HG02970 (cell line): ENCODE measurements around the gene SLC30A4.

Source experiments
- ATAC-seq: cut with Tn5 transposase; IDR thresholded peaks from one replicate; pipeline ENCODE4 v1.9.1; 2021; ENCODE audit warnings: mild to moderate bottlenecking, moderate library complexity, moderate number of reproducible peaks; ENCODE audit not compliant: unreplicated experiment, low FRiP score

Gene SLC30A4

DNA sequence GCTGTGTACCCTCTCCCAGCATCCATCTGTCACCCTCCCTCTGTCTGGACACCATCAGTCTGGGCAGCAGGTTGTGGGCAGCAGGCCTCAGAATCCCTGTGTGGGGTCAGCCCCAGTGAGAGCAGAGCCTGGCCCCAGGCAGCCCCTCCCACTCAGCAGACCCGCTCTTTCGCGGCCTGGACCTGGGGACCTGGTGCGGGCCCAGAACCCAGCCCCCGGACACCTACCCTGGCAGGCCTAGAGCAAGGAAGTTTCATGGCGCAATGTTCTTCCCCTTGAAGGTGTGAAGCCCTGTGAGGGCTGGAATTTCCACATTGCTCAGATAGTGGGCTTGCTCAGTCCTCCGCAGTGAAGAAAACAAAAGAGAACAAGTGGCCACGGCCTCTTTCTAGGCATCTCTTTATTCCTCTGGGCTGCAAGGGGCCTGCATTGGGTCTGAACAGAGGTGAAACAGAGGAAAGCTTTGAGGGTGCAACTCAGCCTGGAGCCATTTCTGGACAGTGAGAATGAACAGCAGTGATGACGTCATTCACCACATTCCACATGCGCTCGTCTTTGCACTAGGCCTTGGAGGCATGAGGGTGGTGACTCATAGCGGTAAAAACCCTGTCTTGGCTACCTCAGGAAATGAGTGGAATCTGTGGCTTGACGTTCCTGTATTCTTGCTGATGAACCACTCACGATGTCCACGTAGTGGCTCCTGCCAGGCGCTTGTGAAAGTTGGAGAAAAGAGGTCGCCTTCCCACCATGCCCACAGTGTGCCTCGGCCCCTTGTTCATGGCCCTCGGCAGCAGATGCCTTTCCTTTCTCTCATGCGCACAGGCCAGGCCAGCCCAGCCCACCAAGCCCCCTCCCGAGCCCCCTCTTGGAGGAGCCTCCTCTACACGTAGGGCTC, 66.1 kb downstream of the SLC30A4 start:
- ATAC-seq = no peak

DNA sequence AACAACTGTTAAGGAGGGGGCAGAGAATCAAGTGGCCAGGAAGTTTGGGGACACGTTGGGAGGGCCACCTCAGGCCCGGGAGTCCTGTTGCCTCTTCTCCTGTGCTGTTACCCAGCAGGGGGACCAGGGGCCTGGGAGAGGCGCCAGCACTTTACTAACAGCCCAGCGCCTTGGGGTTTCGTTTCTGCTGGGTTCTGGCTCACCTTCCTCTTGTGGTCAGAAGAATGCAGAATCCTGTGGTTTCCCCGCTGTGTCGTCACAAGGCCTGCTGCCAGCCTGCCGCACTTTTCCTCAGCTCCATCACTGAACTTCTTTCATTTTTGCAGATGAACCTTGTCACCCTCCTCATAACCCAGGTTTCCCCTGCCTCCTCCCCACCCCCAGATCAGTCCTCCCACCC, 67.7 kb downstream of the SLC30A4 start:
- ATAC-seq = peak; percentile 37

DNA sequence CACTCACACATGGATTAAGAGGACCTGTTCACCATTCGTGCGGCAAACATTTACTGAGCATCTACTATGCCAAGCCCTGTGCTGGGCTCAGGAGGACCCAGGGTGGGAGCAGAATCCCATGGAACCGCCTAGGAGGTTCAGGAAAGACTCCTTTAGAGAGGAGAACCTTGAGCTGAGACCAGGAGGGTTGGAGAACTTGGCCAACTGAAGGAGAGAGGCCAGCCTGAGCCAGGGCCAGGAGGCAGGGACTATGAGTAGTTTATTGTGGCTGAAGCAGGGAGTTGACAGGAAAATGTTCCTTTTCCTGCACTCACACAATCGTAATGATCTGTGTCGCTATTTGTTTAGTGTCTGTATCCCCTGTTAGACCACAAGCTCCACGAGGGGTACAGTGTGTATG, 71.3 kb downstream of the SLC30A4 start:
- ATAC-seq = no peak

DNA sequence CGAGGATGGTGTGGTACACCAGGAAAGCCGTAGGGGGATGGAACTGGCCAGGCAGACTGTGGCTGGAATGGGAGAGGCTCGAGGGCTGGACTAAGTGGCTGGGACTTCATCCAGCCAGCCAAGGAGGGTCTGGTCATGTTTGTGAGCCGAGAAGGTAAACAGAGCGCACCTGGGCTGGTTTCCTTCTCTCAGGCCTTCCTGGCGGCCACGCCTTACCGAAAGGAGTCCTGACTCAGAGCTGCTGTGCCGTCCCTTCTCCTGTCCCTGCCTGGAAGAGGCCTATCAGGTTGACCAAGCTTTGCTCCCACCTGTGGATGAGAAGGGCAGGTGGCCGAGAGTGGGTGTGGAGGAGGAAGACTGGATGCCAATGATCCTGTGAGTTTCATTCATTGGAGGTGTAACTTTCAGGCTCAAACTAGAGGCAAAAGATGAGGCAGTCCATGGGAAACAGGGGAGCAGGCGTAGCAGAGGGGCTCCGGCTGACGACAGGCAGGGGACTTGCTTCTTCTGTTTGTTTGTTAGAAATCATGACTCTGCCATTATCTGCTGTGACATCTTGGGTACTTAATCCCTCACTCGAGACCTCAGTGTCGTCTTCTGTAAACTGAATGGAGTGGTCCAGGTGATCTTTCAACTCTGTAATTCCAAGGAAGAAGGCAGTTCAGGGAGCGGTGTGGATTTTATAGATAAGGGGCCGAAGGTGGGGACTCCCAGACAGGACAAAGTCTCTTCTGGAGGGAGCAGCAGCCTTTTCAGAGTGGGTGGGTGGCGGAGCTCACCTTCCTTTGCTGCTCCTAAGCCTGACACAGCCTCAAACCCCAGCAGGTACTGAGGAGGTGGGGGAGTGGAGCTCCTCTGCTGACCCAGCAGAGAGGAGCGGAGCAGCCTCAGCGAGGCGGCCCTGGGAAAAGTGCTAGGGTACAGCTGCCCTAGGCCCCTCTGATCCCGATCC, 72.4 kb downstream of the SLC30A4 start:
- ATAC-seq = no peak

DNA sequence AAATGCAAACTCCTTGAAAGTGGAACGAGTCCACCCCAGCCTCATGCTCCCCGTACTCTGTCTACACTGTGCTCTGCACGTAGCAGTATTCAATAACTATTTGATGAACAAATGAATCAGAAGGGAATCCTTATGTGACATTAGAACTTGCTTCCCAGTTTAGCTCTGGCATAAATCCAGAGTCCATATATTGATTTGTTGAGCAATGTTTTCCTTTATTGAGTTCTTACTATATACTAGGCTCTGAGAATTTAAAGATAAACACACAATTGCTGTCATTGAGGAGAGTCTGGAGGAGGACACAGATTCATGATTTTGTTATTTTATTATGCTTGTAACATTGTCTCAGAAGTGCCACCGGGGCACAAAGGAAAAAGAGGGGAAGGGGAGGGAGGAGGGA, 73.2 kb downstream of the SLC30A4 start:
- ATAC-seq = no peak

DNA sequence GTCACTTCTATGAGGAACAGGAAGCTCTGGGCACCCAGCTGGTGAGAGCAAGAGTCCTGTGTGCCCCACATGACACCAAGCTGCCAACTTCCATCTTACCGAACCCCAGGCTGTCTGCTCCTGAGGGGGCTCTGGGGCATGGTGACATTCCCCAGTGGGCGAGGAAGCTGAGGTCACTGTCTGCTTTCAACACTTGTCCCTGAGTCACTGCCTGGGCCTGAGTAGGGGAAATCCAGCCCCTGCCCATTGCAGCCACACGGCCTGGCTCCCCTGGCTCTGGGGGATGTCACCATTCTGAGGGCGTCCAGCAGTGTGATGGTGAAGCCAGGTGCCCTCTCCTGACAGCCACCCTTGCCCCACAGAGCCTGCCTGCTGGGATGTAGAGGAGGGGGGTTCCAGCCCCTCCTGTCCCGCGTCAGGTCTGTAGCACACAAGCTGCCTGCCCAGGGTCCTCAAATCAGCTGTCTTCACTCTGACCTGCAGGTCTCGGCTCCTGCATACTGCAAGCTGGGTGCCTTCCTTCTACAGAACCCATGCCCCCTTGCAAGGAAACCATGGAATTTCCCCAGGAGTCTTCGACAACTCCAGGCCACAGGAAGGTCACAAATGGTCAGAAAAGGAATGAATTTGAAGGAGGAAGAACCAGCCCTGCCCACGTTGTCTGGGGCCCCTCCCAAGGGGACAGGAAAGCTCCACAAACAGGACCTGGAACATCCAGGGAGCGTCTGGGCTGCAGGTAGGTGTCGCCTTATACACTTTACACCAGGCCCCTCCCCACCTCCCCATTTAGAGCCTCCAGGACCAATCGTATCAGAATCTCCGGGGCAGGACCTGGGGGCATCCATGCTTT, 74.3 kb downstream of the SLC30A4 start:
- ATAC-seq = no peak

DNA sequence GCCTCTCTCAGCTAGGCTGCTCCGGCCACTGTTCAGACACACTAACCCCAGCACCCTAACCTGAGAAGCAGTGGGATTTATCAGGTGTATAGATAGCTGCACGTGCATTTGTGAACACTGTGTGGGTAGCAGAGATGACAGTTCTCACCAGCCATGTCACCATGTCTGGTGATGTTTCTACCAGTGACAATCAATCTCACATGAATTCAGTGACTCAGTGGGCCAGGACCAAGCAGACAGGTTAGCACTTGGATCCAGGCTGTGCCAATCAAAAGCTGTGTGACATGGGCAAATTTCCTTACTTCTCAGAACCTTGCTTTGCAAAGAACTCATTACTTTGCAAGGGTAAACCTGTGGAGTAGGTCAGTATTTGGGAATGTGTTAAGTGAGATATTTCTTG, 78.9 kb downstream of the SLC30A4 start:
- ATAC-seq = no peak

DNA sequence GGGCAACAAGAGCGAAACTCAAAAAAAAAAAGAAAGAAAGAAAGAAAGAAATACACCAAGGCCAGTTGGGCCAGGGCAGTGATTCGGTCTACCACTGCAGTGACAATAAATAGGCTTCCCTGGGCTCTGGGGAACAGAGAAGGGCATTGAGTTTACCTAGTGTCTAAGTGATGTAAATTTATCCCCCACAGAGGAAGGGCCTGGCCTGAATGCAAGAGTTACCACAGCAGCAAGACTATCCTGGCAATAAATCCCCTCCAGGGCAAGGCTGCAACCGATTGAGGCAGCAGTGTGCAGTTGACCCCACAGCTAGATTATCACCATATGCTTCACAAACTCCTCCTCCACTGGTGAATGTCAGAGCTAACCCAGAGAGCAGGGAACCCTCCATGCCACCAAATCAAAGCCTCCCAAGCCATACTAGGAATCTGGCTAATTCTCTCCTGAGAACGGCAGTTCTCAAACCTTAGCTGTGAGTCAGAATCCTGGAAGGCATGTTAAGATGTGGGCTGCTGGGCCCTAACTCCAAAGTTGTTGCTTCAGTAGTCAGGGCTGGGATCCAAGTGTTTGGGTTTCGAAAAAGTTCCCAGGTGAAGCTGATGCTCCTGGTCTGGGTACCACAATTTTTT, 79.9 kb downstream of the SLC30A4 start:
- ATAC-seq = no peak

DNA sequence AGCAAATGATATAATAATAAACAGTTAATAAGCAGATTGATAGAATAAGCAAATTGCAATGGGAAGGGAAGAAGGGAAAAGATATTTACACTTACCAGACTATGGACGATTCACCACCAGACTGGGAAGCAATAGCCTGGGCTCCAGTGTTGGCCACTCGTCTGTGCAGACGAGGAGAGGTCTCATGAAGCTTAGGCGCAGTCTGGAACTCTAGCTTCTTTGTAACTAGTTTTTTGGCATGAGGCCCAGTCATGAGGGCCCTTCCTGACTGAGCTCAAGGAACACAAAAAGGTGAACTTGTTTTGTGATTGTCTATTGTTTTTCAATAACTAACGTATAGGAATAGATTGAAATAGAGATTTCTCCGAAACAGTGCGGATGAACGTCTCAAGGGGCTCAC, 80.9 kb downstream of the SLC30A4 start:
- no peak for ATAC-seq

DNA sequence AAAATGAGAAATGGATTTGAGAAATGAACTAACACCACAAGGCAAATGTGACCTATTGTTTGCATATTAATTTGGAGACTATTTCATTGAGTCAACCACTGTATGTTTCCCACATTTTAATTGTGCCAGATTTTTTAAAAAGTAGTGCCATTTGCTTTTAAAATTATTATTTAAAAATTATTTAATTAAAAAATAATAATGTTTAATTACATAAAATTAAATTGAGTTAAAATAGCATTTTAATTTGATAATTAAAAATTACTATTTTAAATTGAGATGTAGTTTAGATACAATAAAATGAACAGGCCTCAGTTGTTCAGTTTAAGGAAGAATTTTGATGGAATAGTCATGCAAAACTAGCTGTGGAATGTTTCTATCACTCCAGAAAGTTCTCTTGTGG, 81.5 kb downstream of the SLC30A4 start:
- ATAC-seq = no peak

DNA sequence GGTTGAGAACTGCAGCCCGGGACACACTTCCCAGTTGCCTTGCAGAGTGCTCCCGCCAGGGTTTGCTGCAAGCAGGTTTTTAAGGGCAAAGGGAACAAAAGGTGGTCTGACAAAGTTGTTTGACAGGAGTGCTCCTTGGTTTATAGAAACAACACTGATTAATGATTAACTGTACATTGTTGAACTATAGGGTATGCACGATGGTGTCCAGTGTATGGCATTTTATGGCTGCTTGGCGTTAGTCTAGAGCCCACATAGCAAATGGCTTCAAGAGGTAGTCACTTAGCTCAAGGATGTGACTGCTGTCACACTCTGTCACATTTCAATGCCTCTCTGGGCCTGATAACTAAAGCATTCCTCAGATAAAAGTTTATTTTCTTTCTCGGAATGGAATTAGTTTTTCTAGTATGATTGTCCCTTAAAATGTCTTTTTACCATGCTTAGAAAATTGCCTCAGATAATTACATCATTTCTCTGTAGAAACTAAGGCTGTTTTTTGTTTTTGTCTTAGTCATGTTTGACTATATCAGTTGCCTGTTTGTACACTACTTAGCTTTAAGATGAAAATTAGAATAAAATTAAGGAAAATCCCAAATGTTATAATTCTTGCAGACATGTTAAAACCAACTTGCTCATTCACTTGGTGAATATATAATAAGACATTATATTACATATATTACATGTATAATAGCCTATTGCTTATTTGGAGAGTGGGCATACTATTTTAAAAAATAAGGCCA, 82.9 kb downstream of the SLC30A4 start:
- no peak for ATAC-seq

DNA sequence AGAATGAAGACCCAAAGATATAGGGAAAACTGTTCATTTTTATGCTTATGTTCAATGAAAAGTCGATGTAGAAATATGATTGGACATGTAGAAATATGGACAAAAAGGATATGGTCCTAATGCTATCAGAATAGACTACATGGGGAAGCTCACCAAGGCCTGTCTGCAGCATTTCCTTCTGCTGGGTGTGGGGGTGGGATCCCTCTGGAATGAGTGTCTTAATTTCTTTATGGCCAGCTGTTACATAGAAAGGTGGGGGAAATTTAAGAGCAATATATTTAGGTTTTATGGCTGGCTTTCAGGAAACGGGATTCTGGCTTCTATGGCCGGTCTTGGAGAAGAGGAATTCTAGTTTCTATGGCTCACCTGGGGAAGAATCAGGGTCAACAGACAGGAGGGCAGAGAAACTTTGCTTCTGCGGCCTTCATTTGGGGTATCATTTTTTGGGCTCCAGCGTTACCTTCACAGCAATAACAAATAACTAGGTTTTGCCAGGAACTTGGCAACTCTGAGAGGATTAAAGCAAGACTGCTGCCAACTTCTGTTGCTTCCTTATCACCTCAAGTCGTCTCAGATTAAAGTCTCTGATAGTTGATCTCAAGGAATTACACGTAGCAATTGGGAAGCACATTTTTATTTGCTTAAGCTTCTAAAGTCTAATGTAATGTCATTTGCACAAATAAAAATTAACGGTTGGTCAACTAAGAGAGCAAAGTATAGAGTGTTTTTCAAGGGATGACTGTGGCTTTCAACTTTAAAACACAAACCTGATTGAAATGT, 87.2 kb downstream of the SLC30A4 start:
- ATAC-seq = no peak

DNA sequence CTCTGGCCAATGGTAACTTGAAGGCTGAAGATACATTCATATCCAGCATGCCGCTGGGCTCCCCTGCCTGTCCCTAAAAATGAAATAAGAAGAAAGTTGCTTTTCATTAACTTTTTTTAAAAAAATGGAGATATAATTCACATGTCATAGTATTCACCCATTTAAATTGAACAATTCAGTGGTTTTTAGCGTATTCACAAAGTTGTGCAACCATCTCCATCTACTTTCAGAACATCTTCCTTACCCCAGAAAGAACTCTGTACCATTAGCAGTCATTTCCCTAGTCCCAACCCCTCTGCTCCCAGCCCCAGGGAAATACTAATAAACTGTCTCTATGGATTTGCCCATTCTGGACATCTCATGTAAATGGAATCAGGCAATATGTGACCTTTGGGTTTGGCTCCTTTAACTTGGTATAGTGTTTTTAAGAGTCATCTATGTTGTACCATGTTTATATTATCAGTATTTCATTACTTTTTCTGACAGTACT, 88.4 kb downstream of the SLC30A4 start:
- ATAC-seq = no peak

DNA sequence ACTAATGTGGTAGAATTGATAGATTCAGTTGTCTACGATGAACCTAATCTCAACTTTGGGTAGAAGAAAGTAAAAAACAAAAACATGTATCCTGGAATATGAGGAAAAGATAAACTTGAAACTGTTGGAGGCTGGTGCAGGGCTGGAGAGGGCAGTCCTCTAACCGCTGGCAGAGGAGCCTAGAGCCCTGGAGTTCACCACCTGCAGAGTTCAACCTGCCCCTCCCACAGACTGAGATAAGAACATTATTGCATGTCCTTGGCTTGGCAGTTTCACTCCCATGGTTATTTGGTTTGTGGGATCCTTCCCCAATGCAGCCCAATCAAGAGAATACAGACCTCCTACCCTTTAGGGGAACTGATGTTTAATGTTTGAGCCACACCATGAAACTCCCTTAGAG, 91.0 kb downstream of the SLC30A4 start:
- ATAC-seq = no peak

DNA sequence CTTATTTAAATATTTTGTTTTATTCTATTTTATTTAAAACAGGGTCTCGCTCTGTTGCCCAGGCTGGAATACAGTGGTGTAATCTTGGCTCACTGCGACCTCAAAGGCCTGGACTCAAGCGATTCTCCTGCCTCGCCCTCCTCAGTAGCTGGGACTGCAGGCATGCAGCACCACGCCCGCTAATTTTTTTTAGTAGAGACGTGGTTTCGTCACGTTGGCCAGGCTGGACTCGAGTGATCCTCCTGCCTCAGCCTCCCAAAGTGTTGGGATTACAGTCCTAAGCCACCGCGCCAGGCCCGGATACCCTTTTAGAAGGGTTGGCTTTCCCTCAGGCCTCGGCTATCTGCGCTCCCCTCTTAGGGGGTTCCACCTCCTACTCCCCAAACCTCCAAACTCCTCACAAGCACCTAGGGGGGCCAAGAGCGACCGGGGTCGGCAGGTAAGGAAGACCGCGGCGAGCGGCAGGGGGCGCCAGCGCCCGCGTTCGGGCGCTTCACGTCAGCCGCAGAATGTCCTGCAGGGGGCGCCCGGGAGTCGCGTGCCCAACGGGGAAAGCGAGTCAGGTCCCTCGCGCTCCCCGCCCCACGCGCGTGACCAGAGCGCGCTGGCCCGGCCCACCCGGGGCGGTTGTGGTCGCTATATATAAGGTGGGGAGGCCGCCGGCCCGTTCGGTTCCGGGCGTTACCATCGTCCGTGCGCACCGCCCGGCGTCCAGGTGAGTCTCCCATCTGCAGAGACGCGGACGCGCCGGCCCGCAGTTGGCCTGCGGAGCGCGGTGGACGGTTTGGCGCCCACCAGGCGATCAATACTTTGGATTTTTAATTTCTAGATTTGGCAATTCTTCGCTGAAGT, 92.4 kb downstream of the SLC30A4 start:
- ATAC-seq = no peak
